RWPE1 (cell line): ENCODE data around the gene SMAD4.
"Not testable (repeated sequence)": the region's sequence is repeated elsewhere in the genome, so short reads cannot be mapped to it uniquely, and the experiment has no call there.

ENCODE experiments used
- CTCF ChIA-PET: fragments of 350-600 bp; sonication (Branson Sonifier 250); formaldehyde crosslinking; extraction: SDS; loops from one replicate; lab custom pipeline; 2021; lab: Yijun Ruan, JAX
- POLR2A ChIA-PET: fragments of 400-600 bp; formaldehyde crosslinking; extraction: SDS; loops from one replicate; lab custom pipeline; 2020; ENCODE audit warnings: antibody characterized with exemption; ENCODE audit not compliant: low non-redundant PET; lab: Yijun Ruan, JAX
- DNase-seq: peaks from one replicate; pipeline ENCODE4 v3.0.0; 2012; ENCODE audit warnings: low spot score
- H3K27ac ChIP-seq: fragments of 450-650 bp; 2 replicates; pipeline ENCODE4 v1.5.1; 2017
- TF ChIP-seq, protein P1 (sequence below): fragments of 450-650 bp; conservative IDR thresholded peaks from 2 replicates; pipeline ENCODE4 v1.5.1; 2017; ENCODE audit warnings: low read depth, mild to moderate bottlenecking

SMAD4 gene

DNA sequence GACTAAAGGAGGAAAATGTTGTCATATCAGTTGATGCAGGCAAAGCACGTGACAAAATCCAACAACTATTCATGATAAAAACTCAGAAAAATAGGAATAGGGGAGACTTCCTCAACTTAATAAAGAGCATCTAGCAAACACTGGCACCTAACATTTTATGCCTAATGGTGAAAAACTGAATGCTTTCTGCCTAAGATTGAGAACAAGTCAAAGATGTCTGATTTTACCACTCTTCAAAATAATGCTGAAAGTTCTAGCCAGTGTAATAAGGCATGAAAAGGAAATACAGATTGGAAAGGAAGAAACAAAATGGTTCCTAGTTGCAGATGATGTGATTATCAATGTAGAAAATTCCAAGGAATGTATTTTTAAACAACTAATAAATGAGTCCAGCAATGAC, 58.4 kb downstream of the SMAD4 start:
- H3K27ac ChIP-seq, result no peak overlapping the region
- TF ChIP-seq, protein P1, sequence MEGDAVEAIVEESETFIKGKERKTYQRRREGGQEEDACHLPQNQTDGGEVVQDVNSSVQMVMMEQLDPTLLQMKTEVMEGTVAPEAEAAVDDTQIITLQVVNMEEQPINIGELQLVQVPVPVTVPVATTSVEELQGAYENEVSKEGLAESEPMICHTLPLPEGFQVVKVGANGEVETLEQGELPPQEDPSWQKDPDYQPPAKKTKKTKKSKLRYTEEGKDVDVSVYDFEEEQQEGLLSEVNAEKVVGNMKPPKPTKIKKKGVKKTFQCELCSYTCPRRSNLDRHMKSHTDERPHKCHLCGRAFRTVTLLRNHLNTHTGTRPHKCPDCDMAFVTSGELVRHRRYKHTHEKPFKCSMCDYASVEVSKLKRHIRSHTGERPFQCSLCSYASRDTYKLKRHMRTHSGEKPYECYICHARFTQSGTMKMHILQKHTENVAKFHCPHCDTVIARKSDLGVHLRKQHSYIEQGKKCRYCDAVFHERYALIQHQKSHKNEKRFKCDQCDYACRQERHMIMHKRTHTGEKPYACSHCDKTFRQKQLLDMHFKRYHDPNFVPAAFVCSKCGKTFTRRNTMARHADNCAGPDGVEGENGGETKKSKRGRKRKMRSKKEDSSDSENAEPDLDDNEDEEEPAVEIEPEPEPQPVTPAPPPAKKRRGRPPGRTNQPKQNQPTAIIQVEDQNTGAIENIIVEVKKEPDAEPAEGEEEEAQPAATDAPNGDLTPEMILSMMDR, result no peak
- POLR2A ChIA-PET, result no interaction called here
- CTCF ChIA-PET, result no interaction called here
- no peak for DNase-seq

DNA sequence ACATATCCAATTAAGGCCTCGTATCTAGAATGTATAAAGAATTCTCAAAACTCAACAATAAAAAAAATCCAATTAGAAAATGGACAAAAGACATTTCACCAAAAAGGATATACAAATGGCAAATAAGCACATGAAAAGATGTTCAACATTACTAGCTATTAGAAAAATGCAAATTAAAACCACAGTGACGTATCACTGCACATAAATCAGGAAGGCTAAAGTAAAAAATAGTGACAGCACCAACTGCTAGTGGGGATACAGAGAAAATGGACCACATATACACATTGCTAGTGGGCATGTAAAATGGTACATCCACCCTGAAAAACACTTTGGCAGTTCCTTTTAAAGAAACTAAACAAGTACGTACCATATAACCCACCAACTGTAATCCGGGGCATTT, 59.7 kb downstream of the SMAD4 start:
- CTCF ChIA-PET, result no interaction called here
- no peak for DNase-seq
- H3K27ac ChIP-seq, result no peak overlapping the region
- TF ChIP-seq, protein P1, result no peak
- POLR2A ChIA-PET, result no interaction called here

DNA sequence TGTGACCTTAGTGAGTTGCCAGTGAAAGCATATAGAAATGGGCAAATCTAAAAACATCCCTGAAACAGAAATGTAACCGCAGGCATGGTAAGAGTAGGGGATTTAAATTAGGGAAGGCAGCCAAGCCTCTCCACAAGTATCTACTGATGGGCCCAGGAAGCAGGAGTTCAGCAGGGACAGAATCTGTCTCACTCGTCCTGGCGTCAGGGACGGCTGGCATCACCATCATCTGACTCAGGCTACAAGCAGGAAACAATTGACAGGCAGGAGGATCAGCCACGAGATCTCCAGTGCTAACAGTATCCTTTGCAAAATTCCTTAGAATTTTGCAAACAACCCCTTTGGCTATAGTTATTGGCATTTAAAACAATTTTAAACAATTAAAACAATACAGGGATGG, 61.3 kb downstream of the SMAD4 start:
- POLR2A ChIA-PET, result no interaction called here
- no peak overlapping the region for H3K27ac ChIP-seq
- TF ChIP-seq, protein P1, result no peak
- DNase-seq, result no peak
- CTCF ChIA-PET, result no interaction called here

DNA sequence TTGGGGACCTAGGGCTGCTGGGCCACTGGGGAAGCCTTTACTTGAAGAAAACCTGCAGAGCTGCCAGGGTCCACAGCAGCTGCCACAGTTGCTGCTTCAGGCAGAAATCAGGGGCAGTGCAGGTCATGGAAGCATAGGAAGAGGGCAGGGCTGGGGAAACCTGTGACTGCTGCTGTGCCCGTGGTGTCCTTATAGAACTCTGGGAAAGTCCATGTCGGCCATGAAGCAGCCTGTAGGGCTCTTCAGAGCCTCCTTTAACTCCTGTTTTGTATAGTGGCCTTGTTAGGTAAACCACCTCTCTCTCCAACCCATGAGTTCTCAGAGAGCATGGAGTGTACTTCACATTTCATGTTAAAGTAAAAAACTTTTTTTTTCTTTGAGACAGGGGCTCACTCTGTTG, 62.1 kb downstream of the SMAD4 start:
- no peak for DNase-seq
- no peak overlapping the region for H3K27ac ChIP-seq
- POLR2A ChIA-PET, result no interaction called here
- CTCF ChIA-PET, result interaction anchor here (0.7 kb wide), 1 partner anchor 791 kb away, joined by 3 read pairs; no protein-coding TSS in a partner anchor
- TF ChIP-seq, protein P1, result no peak

DNA sequence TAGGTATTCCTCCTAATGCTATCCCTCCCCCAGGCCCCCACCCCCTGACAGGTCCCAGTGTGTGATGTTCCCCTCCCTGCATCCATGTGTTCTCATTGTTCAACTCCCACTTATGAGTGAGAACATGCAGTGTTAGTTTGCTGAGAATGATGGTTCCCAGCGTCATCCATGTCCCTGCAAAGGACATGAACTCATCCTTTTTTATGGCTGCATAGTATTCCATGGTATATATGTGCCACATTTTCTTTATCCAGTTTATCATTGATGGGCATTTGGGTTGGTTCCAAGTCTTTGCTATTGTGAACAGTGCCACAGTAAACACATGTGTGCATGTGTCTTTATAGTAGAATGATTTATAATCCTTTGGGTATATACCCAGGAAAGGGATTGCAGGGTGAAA, 63.0 kb downstream of the SMAD4 start:
- H3K27ac ChIP-seq, POLR2A ChIA-PET, CTCF ChIA-PET, DNase-seq: not testable (repeated sequence)

DNA sequence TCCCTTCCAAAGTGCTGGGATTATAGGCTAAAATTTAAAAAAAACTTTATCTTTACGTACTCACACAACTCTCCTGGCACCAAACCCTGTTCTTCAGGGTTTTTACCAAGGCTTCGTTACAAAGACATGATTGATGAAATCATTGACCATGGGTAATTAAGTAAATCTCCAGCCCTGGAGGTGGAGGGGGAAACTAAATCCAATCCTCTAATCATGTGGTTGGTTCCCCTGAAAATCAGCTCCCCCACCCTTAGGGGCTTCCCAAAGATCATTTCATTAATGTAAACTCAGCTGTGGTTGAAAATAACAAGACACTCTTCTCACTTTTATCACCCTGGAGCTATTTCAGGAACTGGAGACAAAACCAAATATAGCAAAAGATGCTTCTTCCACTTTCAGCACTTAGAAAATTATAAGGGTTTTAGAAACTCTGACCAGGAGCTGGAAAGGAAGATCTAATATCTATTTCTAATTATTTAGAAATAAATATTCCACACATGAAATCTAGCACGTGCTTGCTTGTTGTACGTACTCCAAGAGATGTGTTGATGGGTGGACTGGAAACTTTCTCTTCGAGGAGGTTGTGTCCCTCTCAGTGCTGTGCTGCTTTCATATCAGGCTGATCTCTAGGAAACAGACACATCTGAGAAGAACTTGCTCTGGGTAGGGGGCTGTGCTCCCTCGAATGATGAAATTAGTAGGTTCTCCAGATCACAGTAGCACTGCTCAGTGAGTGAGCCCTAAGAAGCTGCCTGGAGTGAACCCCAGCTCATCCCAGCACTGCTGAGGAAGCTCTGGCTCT, 67.2 kb downstream of the SMAD4 start:
- TF ChIP-seq, protein P1, result no peak
- no peak for DNase-seq
- H3K27ac ChIP-seq, result no peak overlapping the region
- POLR2A ChIA-PET, result no interaction called here
- CTCF ChIA-PET, result no interaction called here

DNA sequence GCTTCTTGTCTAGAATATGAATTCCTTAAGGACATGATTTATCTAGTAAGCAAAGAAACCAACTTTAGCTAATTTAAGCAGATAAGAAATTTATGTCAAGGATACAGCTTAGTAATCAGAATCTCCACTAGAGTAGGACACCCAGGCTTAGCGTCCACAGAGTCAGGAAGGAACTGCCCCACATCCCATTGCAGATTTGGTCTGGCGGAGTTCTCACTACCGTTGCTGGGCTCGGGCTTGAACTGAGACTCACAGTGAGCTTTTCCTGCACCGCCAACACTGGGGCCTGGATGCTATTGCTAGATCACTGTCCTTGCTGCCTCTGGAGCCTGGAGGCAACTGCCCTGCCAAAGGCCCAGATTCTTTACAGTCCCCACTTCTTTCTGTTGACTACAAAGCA, 68.1 kb downstream of the SMAD4 start:
- no peak overlapping the region for H3K27ac ChIP-seq
- DNase-seq, result no peak
- ChIA-PET POLR2A (no interaction called here), CTCF (no interaction called here)
- TF ChIP-seq, protein P1, result no peak
